Inflammatory macrophage treated with lipopolysaccharide for 4 hours (primary cell): ENCODE measurements around the gene RALGPS2.

Source experiments
- DNase-seq: peaks from one replicate; pipeline ENCODE4 v3.0.0-alpha.2; 2020

RALGPS2 gene

DNA sequence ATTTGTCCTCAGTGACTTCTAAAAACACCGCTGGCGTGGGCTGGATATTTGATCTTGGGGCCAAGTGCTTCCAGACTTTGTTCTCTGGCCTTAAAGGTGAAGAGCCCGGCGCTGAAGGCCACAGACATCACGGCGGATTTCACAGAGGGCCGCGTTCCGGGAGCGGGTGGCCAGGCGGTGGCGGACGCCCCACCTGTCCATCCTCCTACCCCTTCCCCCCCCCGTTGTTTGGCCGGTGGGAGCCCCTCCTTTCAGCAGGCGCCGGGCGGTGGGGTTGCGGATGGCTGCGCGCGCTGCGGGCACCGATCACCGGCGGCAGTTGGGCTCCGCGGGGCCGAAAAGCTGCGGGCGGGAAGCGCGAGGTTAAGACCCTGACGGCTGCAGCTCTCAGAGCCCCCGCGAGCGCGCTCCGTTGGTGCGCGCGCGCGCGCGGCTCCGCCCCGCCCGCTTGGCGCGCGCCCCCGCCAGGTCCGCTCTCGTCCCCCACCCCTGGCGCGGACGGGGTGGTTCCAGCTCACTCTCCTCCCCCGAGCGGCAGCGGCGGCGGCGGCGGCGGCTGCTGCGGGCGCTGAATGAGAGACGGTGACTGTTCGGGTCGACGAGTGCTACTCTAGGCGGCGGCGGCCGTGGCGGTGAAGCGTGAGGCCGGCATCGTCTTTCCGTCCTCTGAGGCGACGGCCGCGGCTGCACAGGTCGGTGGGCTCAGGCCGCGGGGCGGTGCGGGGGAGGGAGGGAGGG lies at the start of gene RALGPS2:
TSS of gene RALGPS2 (plus strand) at position 517 of the 738 bp plus-strand sequence. CDS start 51,521 bp downstream, outside the sequence.
- DNase-seq: peak; percentile 63

DNA sequence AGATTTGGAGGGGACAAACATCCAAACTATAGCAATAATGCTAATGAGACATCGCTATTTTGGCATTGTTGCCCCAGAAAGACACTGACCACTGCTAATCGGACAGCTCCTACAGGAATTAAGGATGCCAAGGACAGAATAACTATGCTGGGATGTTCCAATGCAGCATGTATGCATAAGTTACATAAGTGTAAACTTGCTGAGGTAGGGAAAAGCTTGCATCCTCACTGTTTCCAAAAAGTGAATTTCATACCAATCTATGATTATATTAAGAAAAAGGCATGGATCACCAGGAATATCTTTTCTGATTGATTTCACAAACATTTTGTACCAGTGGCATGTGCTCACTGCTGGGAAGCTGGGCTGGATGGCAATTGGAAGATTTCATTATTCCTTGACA lies 45.8 kb upstream of the RALGPS2 start:
- no peak for DNase-seq

- no peak for DNase-seq
Measured at GRCh38 chr1:178682429-178682828, 42.6 kb upstream of the RALGPS2 start.

DNA sequence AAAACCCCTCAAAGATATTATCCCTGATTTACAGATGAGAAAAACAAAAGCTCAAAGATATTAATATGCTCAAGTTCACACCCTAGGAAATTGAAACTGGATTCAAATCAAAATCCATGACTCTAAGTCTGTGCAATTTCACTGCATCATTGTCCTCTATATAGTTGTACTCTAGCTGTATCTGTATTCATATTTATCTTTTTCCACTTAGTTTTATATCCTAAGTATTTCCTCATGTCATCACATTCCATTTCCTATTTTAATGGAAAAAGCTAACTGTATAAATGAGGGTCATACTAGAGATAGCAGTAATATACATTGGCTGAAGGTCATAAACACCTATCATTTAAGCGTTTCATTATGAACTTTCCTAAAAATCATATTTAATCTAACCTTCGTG lies 42.2 kb upstream of the RALGPS2 start:
- DNase-seq: no peak

GRCh38 chr1:178683291-178683690 lies 41.8 kb upstream of the RALGPS2 start:
- DNase-seq: no peak

DNA sequence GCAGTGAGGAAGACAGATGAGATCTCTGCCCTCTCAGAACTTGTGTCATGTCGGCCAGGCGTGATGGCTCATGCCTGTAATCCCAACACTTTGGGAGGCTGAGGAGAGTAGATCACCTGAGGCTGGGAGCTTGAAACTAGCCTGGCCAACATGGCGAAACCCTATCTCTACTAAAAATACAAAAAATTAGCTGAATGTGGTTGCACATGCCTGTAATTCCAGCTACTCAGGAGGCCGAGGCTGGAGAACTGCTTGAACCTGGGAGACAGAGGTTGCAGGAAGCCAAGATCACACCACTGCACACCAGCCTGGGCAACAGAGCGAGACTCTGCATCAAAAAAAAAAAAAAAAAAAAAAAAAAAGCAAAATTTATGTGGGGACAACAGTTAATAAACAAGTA lies 40.9 kb upstream of the RALGPS2 start:
- DNase-seq: no peak

DNA sequence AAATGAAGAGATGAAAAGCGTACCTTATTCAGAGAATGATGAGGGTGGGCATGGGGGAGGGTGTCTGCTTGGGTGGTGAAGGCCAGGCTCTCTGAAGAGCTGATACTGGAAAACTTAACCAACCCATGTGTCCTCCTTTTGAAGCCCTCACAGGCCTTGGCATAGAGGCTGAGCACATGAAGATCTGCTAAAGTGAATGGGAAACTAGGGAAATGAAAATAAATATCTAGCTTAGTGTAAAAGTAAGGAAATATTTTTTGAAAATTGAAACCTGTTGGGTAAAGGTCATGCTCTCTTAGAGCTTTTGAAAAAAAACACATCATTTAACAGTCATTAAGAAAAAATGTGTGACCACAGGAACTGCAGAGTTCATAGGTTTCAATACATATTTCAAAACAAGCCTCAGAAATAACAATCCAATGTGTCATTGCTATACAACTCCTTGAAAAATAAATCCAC lies 40.5 kb upstream of the RALGPS2 start:
- DNase-seq: no peak

- DNase-seq: no peak
Measured at GRCh38 chr1:178686407-178686806, 38.6 kb upstream of the RALGPS2 start.

DNA sequence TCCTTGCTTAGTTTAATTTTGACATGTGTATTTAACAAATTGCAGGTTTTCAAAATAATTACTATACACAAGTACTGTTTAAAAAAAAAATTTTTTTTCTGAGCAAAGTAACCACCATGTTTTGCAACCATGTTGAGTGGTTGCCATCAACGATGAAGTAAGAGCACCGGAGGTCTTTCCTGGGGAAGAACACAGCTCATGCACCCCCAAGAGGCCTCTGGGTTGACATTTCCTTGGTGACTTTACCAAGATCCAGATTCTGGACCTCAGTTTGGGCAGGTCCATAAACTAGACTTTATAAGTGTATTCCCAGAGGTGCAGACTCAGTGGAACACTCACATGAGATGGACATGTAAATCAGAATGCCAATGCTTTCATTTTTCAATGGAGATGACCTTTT lies 36.8 kb upstream of the RALGPS2 start:
- DNase-seq: no peak

- DNase-seq: no peak
Measured at GRCh38 chr1:178689769-178690168, 35.3 kb upstream of the RALGPS2 start.

DNA sequence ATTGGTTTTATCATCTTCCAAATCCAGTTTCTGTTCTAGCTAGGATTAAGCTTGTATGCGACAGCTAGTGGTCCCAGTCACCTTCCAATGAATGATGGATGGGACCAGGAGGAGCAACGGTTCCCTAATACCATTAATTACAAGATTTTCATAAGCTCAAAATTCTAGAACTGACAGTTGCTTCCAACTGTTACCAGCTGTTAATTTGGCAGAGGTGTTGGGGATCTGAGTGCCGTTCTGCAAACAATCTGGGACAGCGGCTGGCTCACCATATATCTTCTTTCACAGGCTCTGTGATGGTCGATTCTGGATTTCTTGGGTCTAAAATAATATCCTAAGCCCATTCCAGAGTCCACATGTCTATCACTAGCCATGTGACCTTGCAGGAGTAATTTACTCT lies 34.5 kb upstream of the RALGPS2 start:
- no peak for DNase-seq

DNA sequence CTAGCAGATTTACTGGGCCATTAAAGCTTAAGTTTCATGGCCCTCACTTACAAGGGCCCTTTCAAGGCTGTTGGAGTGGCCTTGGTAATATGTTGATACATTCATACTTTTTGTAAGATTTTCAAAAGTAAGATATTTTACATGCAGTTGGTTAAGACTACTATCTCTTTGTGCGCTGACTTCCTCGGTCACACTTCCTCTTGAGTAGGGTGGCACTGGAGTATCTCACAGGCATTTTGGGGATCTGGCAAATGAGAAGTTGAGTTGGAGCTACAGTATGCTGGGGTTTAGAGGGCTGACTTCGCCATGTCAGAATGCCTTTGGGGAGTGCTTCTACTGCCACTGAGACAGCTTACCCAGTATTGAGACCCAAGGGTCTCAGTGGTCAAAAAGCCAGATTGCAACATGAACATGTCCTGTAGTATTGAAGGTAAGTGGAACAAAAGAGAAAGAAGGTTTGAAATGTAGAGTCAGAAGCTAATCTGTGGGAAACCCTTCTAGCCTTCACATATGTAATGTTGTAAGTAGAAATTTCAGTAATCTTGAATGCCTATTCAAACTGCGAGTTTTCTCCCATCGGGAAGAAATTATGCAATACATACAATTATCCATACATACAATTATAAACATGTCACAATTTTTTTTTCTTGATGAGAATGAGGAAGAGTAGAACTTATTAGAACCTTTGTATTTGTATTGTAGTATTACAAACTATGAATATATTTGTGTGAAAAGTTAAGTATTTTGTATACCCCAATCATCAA lies 32.3 kb upstream of the RALGPS2 start:
- DNase-seq: peak; percentile 4

DNA sequence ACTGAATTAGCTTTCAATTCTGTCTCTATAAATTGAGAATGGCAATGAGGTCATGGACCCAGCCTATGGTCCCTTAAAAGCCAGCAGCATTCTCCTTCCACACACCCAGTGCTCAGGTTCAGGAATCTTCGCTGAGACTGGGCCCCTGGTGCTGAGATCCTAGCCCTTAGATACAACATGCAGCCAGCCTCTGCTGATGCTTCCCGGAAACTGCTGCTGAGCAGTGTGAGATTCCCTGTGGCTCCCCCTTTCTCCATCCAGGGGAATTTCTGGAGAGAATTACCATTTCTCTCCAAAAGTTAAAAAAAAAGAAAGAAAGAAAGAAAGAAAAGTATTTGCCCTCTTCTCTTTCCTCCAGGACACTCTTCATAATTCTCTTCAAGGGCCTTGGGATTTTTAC lies 31.7 kb upstream of the RALGPS2 start:
- no peak for DNase-seq

- no peak for DNase-seq
Measured at GRCh38 chr1:178694923-178695525, 30.0 kb upstream of the RALGPS2 start.

DNA sequence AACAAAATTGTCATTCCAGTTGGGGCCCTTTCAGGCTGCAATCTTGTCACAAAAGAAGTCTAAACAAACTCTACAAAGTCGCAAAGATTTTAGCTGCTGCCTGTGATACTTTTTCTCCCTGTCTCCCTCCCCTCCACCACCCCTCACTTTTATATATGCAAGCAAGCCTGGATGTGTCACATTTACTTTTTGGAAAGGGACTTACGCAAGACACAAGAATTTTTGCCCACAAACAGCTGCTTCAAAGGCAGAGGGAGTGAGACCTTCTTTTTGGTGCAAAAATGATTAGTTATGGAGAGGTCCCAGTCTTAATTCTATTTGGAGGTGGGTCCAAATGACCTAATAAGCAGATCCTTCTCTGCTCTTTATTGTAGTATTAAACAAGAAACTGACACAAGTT lies 22.9 kb upstream of the RALGPS2 start:
- no peak for DNase-seq

- DNase-seq: no peak
Measured at GRCh38 chr1:178704833-178705232, 20.2 kb upstream of the RALGPS2 start.

DNA sequence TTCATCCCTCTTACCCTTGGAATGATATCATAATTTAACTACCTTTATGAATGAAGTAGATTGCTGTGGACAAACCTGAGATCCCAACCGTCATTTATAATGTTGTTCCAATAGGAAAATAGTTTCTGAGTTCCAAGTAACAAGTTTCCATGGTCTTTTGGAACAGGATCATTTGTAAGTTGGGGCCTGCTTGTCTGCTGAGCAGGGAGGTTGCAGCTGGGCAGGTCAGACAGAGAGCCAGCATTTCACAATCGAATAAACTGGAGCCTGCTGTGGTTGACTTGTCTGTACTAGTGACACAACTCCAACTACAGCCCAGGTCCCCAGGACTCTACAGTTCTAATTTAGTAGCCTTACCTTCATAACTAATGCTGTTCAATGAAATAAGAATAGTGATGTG lies 18.6 kb upstream of the RALGPS2 start:
- no peak for DNase-seq

- DNase-seq: no peak
Measured at GRCh38 chr1:178713259-178713658, 11.8 kb upstream of the RALGPS2 start.

DNA sequence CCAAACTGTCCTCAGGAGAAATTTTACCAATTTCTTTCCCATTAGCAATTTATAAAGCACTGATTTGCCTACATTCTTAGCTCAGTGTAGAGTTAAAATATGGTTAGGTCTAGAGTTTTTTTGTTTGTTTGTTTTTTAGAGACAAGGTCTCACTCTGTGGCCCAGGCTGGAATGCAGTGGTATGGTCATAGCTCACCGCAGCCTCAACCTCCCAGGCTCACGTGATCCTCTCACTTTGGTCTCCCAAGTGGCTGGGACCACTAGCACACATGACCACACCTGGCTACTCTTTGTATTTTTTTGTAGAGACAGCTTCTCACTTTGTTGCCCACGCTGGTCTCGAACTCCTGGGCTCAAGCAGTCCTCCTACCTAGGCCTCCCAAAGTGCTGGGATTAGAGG lies 10.6 kb upstream of the RALGPS2 start:
- DNase-seq: no peak

DNA sequence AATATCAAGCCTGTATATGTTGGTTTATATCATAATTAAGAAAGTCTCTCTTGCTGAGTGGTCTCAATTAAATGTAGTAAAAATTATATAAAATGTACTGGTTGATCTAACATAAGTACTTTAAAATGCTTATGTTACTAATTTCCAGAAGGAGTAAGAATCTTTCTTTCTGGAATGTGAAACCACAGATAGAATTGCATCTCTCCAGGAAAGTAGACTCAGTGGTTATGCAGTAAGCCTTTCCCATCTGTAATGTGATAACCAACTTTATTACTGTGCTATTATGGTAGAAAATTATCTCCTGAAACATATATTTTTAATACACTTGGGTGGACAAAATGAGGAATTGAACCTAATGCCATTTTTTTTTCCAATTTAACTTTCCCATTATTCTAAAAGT lies 8.9 kb upstream of the RALGPS2 start:
- no peak for DNase-seq

DNA sequence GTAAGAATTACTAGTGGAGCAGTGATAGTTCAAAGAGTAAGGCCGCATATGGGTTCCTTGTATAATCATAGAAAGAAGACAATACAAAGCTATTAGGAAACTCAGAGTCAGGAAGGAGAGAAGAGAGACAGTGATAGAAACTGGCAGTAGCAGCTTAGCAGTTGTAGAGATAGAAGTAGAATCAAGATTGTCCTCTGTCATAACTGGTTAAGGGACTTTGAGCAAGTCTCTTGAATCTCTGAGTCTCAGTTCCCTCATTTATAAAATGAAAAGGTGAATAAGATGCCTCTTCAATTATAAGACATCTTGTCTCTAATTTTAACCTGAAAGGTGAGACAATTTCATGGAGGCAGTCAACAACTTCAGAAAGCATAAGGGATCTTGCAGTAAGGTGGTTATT lies 6.5 kb upstream of the RALGPS2 start:
- no peak for DNase-seq

DNA sequence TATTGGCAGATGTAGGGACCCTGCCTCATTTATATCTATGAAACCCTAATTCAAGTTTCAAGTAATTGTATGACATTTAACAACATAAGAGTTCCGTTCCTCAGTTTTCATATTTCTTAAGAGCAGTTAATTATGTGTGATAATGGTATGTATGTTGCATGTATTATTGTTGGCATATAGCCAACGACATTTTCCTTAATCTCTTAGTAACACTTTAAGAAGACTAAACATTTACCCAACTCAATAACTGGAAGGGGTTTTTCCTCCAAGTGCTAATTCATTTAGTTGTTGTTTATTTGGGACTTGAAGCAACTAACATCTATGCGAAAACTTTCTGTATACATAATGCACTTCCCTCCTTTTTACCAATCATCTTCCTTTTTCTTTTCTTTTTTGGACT lies 1.5 kb upstream of the RALGPS2 start:
- DNase-seq: no peak

DNA sequence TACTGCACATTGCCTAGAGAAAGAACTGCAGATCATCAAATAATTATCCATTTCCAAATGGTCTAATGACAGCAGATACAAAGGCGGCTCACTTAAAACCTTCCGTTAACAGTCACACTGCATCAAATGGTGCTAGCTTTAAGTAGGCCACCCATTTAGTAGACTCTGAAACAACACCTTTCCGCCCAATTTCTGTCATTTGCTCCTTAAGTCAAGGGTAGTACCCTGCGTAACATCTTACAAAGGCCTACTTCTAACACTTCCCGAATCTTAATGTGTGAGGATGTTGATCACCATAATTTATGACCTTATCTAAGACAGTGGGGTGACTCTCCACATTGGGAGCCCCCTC lies 692 bp upstream of the RALGPS2 start:
- no peak for DNase-seq

- DNase-seq: peak; percentile 17
Measured at GRCh38 chr1:178725466-178726086, 532 bp downstream of the RALGPS2 start.
